Measurements from ENCODE around the gene RASGEF1C.

Gene RASGEF1C

GRCh38 chr5:180172447-180173197, 36.4 kb downstream of the RASGEF1C start (continued):
- no peak for TF ChIP-seq PBX3 (CRISPR knock-in tag; IDR thresholded peaks at IDR 0.05)
- TF ChIP-seq ZSCAN4 (tag by site-specific recombination; IDR thresholded peaks at IDR 0.05) = no peak
- TF ChIP-seq ZNF302 (tag by site-specific recombination; IDR thresholded peaks at IDR 0.05; ENCODE audit: low read depth) = no peak
- no peak for TF ChIP-seq GLI4 (tag by site-specific recombination; IDR thresholded peaks at IDR 0.05)
- TF ChIP-seq ZNF580 (tag by site-specific recombination; IDR thresholded peaks at IDR 0.05) = no peak
- TF ChIP-seq ZNF510 (tag by site-specific recombination; IDR thresholded peaks at IDR 0.05; ENCODE audit: insufficient replicate concordance) = no peak
- 0 out of 2 replicates have a peak, but pooled peaks have one; percentile 32 for TF ChIP-seq ZBTB48 (tag by site-specific recombination; IDR thresholded peaks at IDR 0.05)
- TF ChIP-seq GFI1B (tag by site-specific recombination; IDR thresholded peaks at IDR 0.05) = no peak
- TF ChIP-seq GLIS1 (tag by site-specific recombination; IDR thresholded peaks at IDR 0.05) = peak; percentile 58
- TF ChIP-seq ZNF114 (tag by site-specific recombination; IDR thresholded peaks at IDR 0.05) = no peak
- TF ChIP-seq ZNF18 (tag by site-specific recombination; IDR thresholded peaks at IDR 0.05) = no peak
- TF ChIP-seq ZNF248 (tag by site-specific recombination; IDR thresholded peaks at IDR 0.05) = no peak
- TF ChIP-seq ZNF548 (tag by site-specific recombination; IDR thresholded peaks at IDR 0.05) = peak; percentile 54; the same call in 1 of the 2 replicates
- peak; percentile 23; the same call in 1 of the 2 replicates for TF ChIP-seq GLIS2 (tag by site-specific recombination; IDR thresholded peaks at IDR 0.05)
- TF ChIP-seq REPIN1 (tag by site-specific recombination; IDR thresholded peaks at IDR 0.05; ENCODE audit: low read depth) = no peak
- TF ChIP-seq ZNF529 (tag by site-specific recombination; IDR thresholded peaks at IDR 0.05; ENCODE audit: insufficient replicate concordance) = no peak
- no peak for TF ChIP-seq ZNF449 (tag by site-specific recombination; IDR thresholded peaks at IDR 0.05)
- no peak for TF ChIP-seq ZNF394 (tag by site-specific recombination; IDR thresholded peaks at IDR 0.05; ENCODE audit: borderline replicate concordance)
- TF ChIP-seq ZNF26 (tag by site-specific recombination; IDR thresholded peaks at IDR 0.05) = no peak
- TF ChIP-seq ZNF211 (tag by site-specific recombination; IDR thresholded peaks at IDR 0.05; ENCODE audit: low read depth) = no peak
- TF ChIP-seq ZBTB20 (tag by site-specific recombination; IDR thresholded peaks at IDR 0.05) = peak; percentile 32; the same call in 1 of the 2 replicates
- no peak for TF ChIP-seq ZNF571 (tag by site-specific recombination; IDR thresholded peaks at IDR 0.05)
